ENCODE measurements around the gene ANGPTL5. TPM values are rescaled to one million over a fixed set of nuclear protein-coding genes. Genes with fewer than 3 reads are reported as not detected.

Gene ANGPTL5
- total and polyA plus RNA-seq, 9 of the 15 experiments (the other 6 are each of a cell fraction or from before 2014, with no cell fraction given) = 0.03 TPM; not detected in 8

- no peak overlapping the region for H3K4me3 ChIP-seq
- H3K79me2 ChIP-seq (ENCODE audit: control insufficient read depth, insufficient read depth, low read length) = no peaks in the 10 kb centered on the region
- no peak for ATAC-seq
- H3K27ac ChIP-seq (ENCODE audit: extremely low read depth, low read depth, low read length) = no peak overlapping the region
- no peak overlapping the region for H3K4me2 ChIP-seq (ENCODE audit: insufficient read depth, low read length)
- H4K20me1 ChIP-seq (replicated peaks; ENCODE audit: control insufficient read depth, insufficient read depth, low read length) = no peaks in the 10 kb centered on the region
- 4% methylated on average over 4 of the region's 4 CpGs for WGBS (ENCODE audit: insufficient coverage, low coverage, missing lambda C conversion rate)
- H3K36me3 ChIP-seq (ENCODE audit: control insufficient read depth, insufficient read depth, low read length) = no peaks in the 10 kb centered on the region
- H3K4me1 ChIP-seq (replicated peaks in 1 of 2; ENCODE audit: control insufficient read depth in 2 of 2, insufficient read depth in 2 of 2, low read length in 2 of 2) = no peaks in the 10 kb centered on the region
- H3K9me3 ChIP-seq (replicated peaks; ENCODE audit: control insufficient read depth, insufficient read depth, low read depth, low read length) = no peaks in the 10 kb centered on the region
- no peak for DNase-seq (ENCODE audit: extremely low read depth in 1 of 4, low spot score in 3 of 4)
- ChIA-PET CTCF (ENCODE audit: low intra/inter-chr PET ratio) (no interaction called here), POLR2A (no interaction called here)
- no peak overlapping the region for H3K9ac ChIP-seq (ENCODE audit: insufficient read depth in 1 of 2, low read depth in 2 of 2, low read length in 2 of 2)
- FAIRE-seq = no peak
- H3K9me1 ChIP-seq (ENCODE audit: control insufficient read depth, insufficient read depth, low read length) = no peaks in the 10 kb centered on the region
- H2AFZ ChIP-seq (ENCODE audit: low read depth, low read length) = no peak overlapping the region
- no peaks in the 10 kb centered on the region for H3K27me3 ChIP-seq (ENCODE audit: control insufficient read depth in 2 of 2, insufficient read depth in 2 of 2, low read length in 2 of 2)
- intact Hi-C loops (cut with micrococcal nuclease) (no loop called here), in situ Hi-C loops (cut with MboI) (no loop called here)
- no TSS peak for BruUV-seq (replicated peaks)
- TF ChIP-seq CREB1 (IDR thresholded peaks at IDR 0.05) (no peak), CREB1 (CRISPR knock-in tag; IDR thresholded peaks at IDR 0.05) (no peak), DEAF1 (CRISPR knock-in tag; IDR thresholded peaks at IDR 0.05) (no peak), ZNF212 (CRISPR knock-in tag; IDR thresholded peaks at IDR 0.05) (no peak), MBD2 (IDR thresholded peaks at IDR 0.05; ENCODE audit: borderline replicate concordance, low read depth) (no peak), JUND (IDR thresholded peaks at IDR 0.05; ENCODE audit: borderline replicate concordance, low read depth, low read length) (no peak), JUND (tag; IDR thresholded peaks at IDR 0.05; ENCODE audit: borderline replicate concordance, low read depth, low read length) (no peak), TEAD2 (tag; IDR thresholded peaks at IDR 0.05) (no peak), RBM15 (IDR thresholded peaks at IDR 0.05; ENCODE audit: insufficient read depth, low read length) (no peak), SRSF7 (optimal IDR thresholded peaks at IDR 0.05; ENCODE audit: low read depth, low read length) (no peak), GABPB1 (CRISPR knock-in tag; IDR thresholded peaks at IDR 0.05) (no peak), ETV1 (tag; conservative IDR thresholded peaks at IDR 0.05; ENCODE audit: low read depth) (no peak), SRSF1 (IDR thresholded peaks at IDR 0.05; ENCODE audit: low read depth, low read length) (no peak), HDAC6 (IDR thresholded peaks at IDR 0.05; ENCODE audit: low read depth, low read length) (no peak)
- TF ChIP-seq, protein P1, sequence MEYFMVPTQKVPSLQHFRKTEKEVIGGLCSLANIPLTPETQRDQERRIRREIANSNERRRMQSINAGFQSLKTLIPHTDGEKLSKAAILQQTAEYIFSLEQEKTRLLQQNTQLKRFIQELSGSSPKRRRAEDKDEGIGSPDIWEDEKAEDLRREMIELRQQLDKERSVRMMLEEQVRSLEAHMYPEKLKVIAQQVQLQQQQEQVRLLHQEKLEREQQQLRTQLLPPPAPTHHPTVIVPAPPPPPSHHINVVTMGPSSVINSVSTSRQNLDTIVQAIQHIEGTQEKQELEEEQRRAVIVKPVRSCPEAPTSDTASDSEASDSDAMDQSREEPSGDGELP (CRISPR knock-in tag; IDR thresholded peaks at IDR 0.05; ENCODE audit: borderline replicate concordance) = no peak
- TF ChIP-seq, protein P2, sequence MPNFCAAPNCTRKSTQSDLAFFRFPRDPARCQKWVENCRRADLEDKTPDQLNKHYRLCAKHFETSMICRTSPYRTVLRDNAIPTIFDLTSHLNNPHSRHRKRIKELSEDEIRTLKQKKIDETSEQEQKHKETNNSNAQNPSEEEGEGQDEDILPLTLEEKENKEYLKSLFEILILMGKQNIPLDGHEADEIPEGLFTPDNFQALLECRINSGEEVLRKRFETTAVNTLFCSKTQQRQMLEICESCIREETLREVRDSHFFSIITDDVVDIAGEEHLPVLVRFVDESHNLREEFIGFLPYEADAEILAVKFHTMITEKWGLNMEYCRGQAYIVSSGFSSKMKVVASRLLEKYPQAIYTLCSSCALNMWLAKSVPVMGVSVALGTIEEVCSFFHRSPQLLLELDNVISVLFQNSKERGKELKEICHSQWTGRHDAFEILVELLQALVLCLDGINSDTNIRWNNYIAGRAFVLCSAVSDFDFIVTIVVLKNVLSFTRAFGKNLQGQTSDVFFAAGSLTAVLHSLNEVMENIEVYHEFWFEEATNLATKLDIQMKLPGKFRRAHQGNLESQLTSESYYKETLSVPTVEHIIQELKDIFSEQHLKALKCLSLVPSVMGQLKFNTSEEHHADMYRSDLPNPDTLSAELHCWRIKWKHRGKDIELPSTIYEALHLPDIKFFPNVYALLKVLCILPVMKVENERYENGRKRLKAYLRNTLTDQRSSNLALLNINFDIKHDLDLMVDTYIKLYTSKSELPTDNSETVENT (CRISPR knock-in tag; IDR thresholded peaks at IDR 0.05) = no peak
- TF ChIP-seq, protein P3, sequence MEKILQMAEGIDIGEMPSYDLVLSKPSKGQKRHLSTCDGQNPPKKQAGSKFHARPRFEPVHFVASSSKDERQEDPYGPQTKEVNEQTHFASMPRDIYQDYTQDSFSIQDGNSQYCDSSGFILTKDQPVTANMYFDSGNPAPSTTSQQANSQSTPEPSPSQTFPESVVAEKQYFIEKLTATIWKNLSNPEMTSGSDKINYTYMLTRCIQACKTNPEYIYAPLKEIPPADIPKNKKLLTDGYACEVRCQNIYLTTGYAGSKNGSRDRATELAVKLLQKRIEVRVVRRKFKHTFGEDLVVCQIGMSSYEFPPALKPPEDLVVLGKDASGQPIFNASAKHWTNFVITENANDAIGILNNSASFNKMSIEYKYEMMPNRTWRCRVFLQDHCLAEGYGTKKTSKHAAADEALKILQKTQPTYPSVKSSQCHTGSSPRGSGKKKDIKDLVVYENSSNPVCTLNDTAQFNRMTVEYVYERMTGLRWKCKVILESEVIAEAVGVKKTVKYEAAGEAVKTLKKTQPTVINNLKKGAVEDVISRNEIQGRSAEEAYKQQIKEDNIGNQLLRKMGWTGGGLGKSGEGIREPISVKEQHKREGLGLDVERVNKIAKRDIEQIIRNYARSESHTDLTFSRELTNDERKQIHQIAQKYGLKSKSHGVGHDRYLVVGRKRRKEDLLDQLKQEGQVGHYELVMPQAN (IDR thresholded peaks at IDR 0.05; ENCODE audit: borderline replicate concordance) = no peak
These were observed 29.1 kb upstream of the ANGPTL5 start for GRCh38 chr11:101945448-101945847.
